Fibroblast of peridontal ligament (primary cell): ENCODE results near the gene MRPL32.
"Not testable (repeated sequence)": the region's sequence is repeated elsewhere in the genome, so short reads cannot be mapped to it uniquely, and the experiment has no call there.

Source experiments
- DNase-seq: peaks from one replicate; pipeline ENCODE4 v3.0.0-alpha.2; 2010; ENCODE audit errors: extremely low read depth

Gene MRPL32

GRCh38 chr7:42931834-42932651, at the start of gene MRPL32, which contains the start of gene PSMA2:
Gene MRPL32 (plus strand): TSS chr7:42932376. CDS start chr7:42932387, 11 bp downstream.
Gene PSMA2 (minus strand): TSS chr7:42932174. CDS start chr7:42932158, 16 bp downstream.
- peak; percentile 97 for DNase-seq

GRCh38 chr7:42883950-42884349, 48.2 kb upstream of the MRPL32 start:
- no peak for DNase-seq

- DNase-seq = not testable (repeated sequence)
These were observed 47.0 kb upstream of the MRPL32 start for GRCh38 chr7:42885183-42885582.

- DNase-seq = peak; percentile 33
These were observed 46.0 kb upstream of the MRPL32 start for GRCh38 chr7:42886129-42886528.

- no peak for DNase-seq
These were observed 45.2 kb upstream of the MRPL32 start for GRCh38 chr7:42886893-42887505.

GRCh38 chr7:42893346-42894240, 38.6 kb upstream of the MRPL32 start:
- DNase-seq = no peak

- DNase-seq = no peak
These were observed 31.3 kb upstream of the MRPL32 start for GRCh38 chr7:42900842-42901241.

GRCh38 chr7:42902331-42902730, 29.8 kb upstream of the MRPL32 start:
- no peak for DNase-seq

- no peak for DNase-seq
These were observed 26.0 kb upstream of the MRPL32 start for GRCh38 chr7:42906181-42906580.

- DNase-seq = no peak
These were observed 24.9 kb upstream of the MRPL32 start for GRCh38 chr7:42907316-42907715.

- no peak for DNase-seq
These were observed 21.9 kb upstream of the MRPL32 start for GRCh38 chr7:42910306-42910705.

GRCh38 chr7:42911454-42912447, 20.4 kb upstream of the MRPL32 start, which contains the start of gene C7orf25:
Gene C7orf25 (minus strand): TSS chr7:42912070. CDS start chr7:42910900, 1,170 bp downstream.
- peak; percentile 88 for DNase-seq

GRCh38 chr7:42913591-42913990, 18.6 kb upstream of the MRPL32 start:
- DNase-seq = no peak

- DNase-seq = no peak
These were observed 18.2 kb upstream of the MRPL32 start for GRCh38 chr7:42914009-42914408.

- peak; percentile 32 for DNase-seq
These were observed 17.6 kb upstream of the MRPL32 start for GRCh38 chr7:42914421-42915045.

GRCh38 chr7:42915356-42915755, 16.8 kb upstream of the MRPL32 start:
- peak; percentile 65 for DNase-seq

- DNase-seq = no peak
These were observed 10.0 kb upstream of the MRPL32 start for GRCh38 chr7:42922017-42922753.

GRCh38 chr7:42924223-42924838, 7.8 kb upstream of the MRPL32 start:
- DNase-seq = no peak

- no peak for DNase-seq
These were observed 6.5 kb upstream of the MRPL32 start for GRCh38 chr7:42925630-42926029.
